Measurements from ENCODE around the gene SYT14.

- no peak for TF ChIP-seq CTCF (IDR thresholded peaks at IDR 0.05; ENCODE audit: low read depth, low read length)
- no peak for TF ChIP-seq EZH2phosphoT487 (IDR thresholded peaks at IDR 0.05; ENCODE audit: low read depth)
Observed at GRCh38 chr1:209965996-209966395, 28.0 kb downstream of the SYT14 start.
